HepG2 (cell line): ENCODE results near the gene MSMB. TPM values are rescaled to one million over a fixed set of nuclear protein-coding genes. Genes with fewer than 3 reads are reported as not detected.

Experiments
- AKAP8 ChIP-seq: sonication (generic); formaldehyde crosslinking; IDR thresholded peaks from 2 replicates; pipeline ENCODE4 v1.5.1; 2020; ENCODE audit warnings: mild to moderate bottlenecking, missing genetic modification reagents
- ATF7-NPFF ChIP-seq: sonication (generic); formaldehyde crosslinking; IDR thresholded peaks from 2 replicates; pipeline ENCODE4 v1.8.1; 2023; ENCODE audit warnings: mild to moderate bottlenecking, low read depth, missing genetic modification reagents, moderate library complexity
- CHD2 ChIP-seq: IDR thresholded peaks from 2 replicates; pipeline ENCODE4 v1.6.1; 2011; ENCODE audit warnings: low read depth, low read length, improper control_type of control experiment
- FIP1L1 ChIP-seq: fragments of 200-400 bp; formaldehyde crosslinking; IDR thresholded peaks from 2 replicates; pipeline ENCODE4 v1.6.1; 2018; ENCODE audit warnings: low read depth, mild to moderate bottlenecking, low read length, moderate library complexity, borderline replicate concordance; ENCODE audit not compliant: insufficient read depth
- HMG20A ChIP-seq: IDR thresholded peaks from 2 replicates; pipeline ENCODE4 v1.6.1; 2016; ENCODE audit warnings: borderline replicate concordance
- MAX ChIP-seq: IDR thresholded peaks from 2 replicates; pipeline ENCODE4 v1.6.1; 2012; ENCODE audit warnings: inconsistent platforms
- PCBP1 ChIP-seq: fragments of 200-400 bp; formaldehyde crosslinking; IDR thresholded peaks from 2 replicates; pipeline ENCODE4 v1.6.1; 2017; ENCODE audit warnings: mild to moderate bottlenecking, low read depth, low read length, borderline replicate concordance
- PTBP1 ChIP-seq: fragments of 200-400 bp; formaldehyde crosslinking; IDR thresholded peaks from 2 replicates; pipeline ENCODE4 v1.6.1; 2018; ENCODE audit warnings: low read length, low read depth; ENCODE audit not compliant: poor library complexity, severe bottlenecking
- SOX5 ChIP-seq: IDR thresholded peaks from 2 replicates; pipeline ENCODE4 v1.6.1; 2016; ENCODE audit warnings: borderline replicate concordance
- SP2 ChIP-seq: sonication (generic); formaldehyde crosslinking; IDR thresholded peaks from 2 replicates; pipeline ENCODE4 v1.5.1; 2020; ENCODE audit warnings: mild to moderate bottlenecking, missing genetic modification reagents
- TBX3 ChIP-seq: fragments of 450-650 bp; IDR thresholded peaks from 2 replicates; pipeline ENCODE4 v1.6.1; 2017; ENCODE audit warnings: antibody characterized with exemption, mild to moderate bottlenecking, inconsistent platforms, borderline replicate concordance
- XBP1 ChIP-seq: sonication (generic); formaldehyde crosslinking; IDR thresholded peaks from 2 replicates; pipeline ENCODE4 v1.5.0; 2020; ENCODE audit warnings: missing genetic modification reagents
- ZBTB33 ChIP-seq: sonication (generic); formaldehyde crosslinking; IDR thresholded peaks from 2 replicates; pipeline ENCODE4 v1.4.0; 2020; ENCODE audit warnings: missing genetic modification reagents
- ZBTB34 ChIP-seq: sonication (generic); formaldehyde crosslinking; IDR thresholded peaks from 2 replicates; pipeline ENCODE4 v1.8.0; 2022; ENCODE audit warnings: mild to moderate bottlenecking, missing genetic modification reagents
- ZBTB7B ChIP-seq: sonication (generic); formaldehyde crosslinking; IDR thresholded peaks from 2 replicates; pipeline ENCODE4 v1.4.0; 2020; ENCODE audit warnings: missing genetic modification reagents
- ZNF224 ChIP-seq: sonication (generic); formaldehyde crosslinking; IDR thresholded peaks from 2 replicates; pipeline ENCODE4 v1.5.0; 2020; ENCODE audit warnings: mild to moderate bottlenecking, missing genetic modification reagents
- ZNF282 ChIP-seq: fragments of 450-650 bp; IDR thresholded peaks from 2 replicates; pipeline ENCODE4 v1.6.1; 2018; ENCODE audit not compliant: partially characterized antibody
- ZNF3 ChIP-seq: IDR thresholded peaks from 2 replicates; pipeline ENCODE4 v1.7.0; 2017; ENCODE audit warnings: inconsistent platforms
- ZNF451 ChIP-seq: sonication (generic); formaldehyde crosslinking; IDR thresholded peaks from 2 replicates; pipeline ENCODE4 v1.5.0; 2020; ENCODE audit warnings: mild to moderate bottlenecking, missing genetic modification reagents
- ZNF777 ChIP-seq: sonication (generic); formaldehyde crosslinking; IDR thresholded peaks from 2 replicates; pipeline ENCODE4 v1.4.0; 2020; ENCODE audit warnings: missing genetic modification reagents
- ZNF788 ChIP-seq: sonication (generic); formaldehyde crosslinking; IDR thresholded peaks from 2 replicates; pipeline ENCODE4 v1.5.0; 2020; ENCODE audit warnings: mild to moderate bottlenecking, missing genetic modification reagents, borderline replicate concordance
- ZSCAN20 ChIP-seq: sonication (generic); formaldehyde crosslinking; IDR thresholded peaks from 2 replicates; pipeline ENCODE4 v1.4.0; 2020; ENCODE audit warnings: missing genetic modification reagents, mild to moderate bottlenecking, borderline replicate concordance
- polyA plus RNA-seq, 8 experiments: library from polyadenylated mRNA; depleted of rRNA in 3 of 8; stranded (reverse) in 7 of 8; unstranded in 1 of 8; fragments of >200 nt; fragmentation: Illumina TruSeq in 4 of 8; extraction: Trizol in 4 of 8; gene quantifications; 2 replicates each; pipeline versions ENCODE4 v1.2.1 to v1.2.3, GENCODE V29; 2011 to 2016; ENCODE audit warnings: low read depth in 4 of 8, missing spikeins in 1 of 8, mixed read lengths in 1 of 8; ENCODE audit not compliant: insufficient read depth in 1 of 8
- total RNA-seq, 5 experiments: library from RNA; depleted of rRNA; stranded (reverse); fragments of >200 nt; fragmentation: Illumina TruSeq; extraction: Trizol; gene quantifications; 2 replicates each; pipeline ENCODE4 v1.2.3, GENCODE V29; 2016; ENCODE audit warnings: low read depth in 1 of 5
- TF ChIP-seq, protein P1 (sequence below): IDR thresholded peaks from 2 replicates; pipeline ENCODE4 v1.6.1; 2016; ENCODE audit warnings: low read depth
- TF ChIP-seq, protein P2 (sequence below): sonication (generic); formaldehyde crosslinking; IDR thresholded peaks from 2 replicates; pipeline ENCODE4 v1.4.0; 2020; ENCODE audit warnings: missing genetic modification reagents

MSMB gene
- total and polyA plus RNA-seq, 2 of the 13 experiments (the other 11 are each of a cell fraction or from before 2014, with no cell fraction given), result 0.84 TPM; not detected in 1

DNA sequence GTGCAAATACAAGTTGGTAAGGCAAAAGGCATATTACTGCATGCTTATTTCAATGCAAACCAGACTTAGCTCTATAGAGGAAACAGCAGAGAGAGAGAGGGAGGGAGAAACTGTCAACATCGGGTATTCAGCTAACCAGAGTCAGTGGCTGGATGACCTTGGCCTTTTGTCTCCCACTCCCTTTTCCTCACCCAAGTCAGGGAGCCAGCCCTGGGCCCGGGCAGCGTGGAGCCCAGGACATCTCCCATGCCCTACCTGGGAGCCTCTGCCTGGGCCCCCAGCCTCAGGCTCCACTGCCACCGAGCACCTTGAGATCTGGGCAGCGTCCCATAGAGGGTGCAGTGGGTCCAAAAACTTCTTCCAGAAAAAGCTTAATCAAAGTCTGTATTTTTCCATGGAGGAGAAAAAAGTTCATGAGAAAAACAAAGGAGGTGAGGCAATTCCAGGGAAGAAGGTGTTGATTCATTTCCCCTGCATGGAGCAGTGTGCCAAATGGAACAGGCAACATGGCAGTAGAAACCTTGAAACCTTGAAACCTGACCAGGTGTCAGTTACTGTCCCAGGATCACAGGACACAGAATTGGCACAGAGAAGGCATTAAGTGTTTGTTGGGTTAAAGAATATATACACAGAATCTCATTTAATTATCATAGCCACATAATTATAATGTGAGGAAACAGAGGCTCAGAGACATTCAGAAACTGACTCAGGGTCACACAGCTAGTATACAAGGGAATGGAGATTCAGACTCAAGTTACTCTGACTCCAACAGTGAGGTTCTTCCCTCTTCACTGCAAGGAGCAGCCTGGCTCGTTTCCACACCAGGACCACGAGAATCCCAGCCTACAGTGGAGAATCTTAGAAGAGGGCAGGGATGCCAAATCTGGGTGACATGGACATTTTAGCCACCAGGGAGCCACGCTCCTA is 9.9 kb downstream of the MSMB start (continued):
- TF ChIP-seq XBP1 (CRISPR knock-in tag) (no peak), SP2 (CRISPR knock-in tag) (no peak), ZBTB33 (CRISPR knock-in tag) (no peak), ZNF451 (CRISPR knock-in tag) (peak; percentile 73; the same call in 1 of the 2 replicates), AKAP8 (CRISPR knock-in tag) (peak; percentile 19; the same call in 1 of the 2 replicates), ZNF788 (peak; percentile 65; the same call in 1 of the 2 replicates), ZBTB7B (peak; percentile 21; the same call in 1 of the 2 replicates), MAX (peak; percentile 61; the same call in 1 of the 2 replicates), ZBTB34 (CRISPR knock-in tag) (no peak), ZNF282 (no peak), HMG20A (peak; percentile 81; the same call in 1 of the 2 replicates), PCBP1 (no peak), PTBP1 (no peak), ATF7-NPFF (CRISPR knock-in tag) (peak; percentile 70; the same call in 1 of the 2 replicates), SOX5 (CRISPR knock-in tag) (peak; percentile 63), ZSCAN20 (CRISPR knock-in tag) (no peak), FIP1L1 (no peak), ZNF777 (no peak), ZNF224 (CRISPR knock-in tag) (no peak), TBX3 (peak; percentile 15; the same call in 1 of the 2 replicates), ZNF3 (CRISPR knock-in tag) (no peak), CHD2 (no peak)
- TF ChIP-seq, protein P1, sequence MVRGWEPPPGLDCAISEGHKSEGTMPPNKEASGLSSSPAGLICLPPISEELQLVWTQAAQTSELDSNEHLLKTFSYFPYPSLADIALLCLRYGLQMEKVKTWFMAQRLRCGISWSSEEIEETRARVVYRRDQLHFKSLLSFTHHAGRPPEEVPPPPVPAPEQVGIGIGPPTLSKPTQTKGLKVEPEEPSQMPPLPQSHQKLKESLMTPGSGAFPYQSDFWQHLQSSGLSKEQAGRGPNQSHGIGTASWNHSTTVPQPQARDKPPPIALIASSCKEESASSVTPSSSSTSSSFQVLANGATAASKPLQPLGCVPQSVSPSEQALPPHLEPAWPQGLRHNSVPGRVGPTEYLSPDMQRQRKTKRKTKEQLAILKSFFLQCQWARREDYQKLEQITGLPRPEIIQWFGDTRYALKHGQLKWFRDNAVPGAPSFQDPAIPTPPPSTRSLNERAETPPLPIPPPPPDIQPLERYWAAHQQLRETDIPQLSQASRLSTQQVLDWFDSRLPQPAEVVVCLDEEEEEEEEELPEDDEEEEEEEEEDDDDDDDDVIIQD (CRISPR knock-in tag), result peak; percentile 56; the same call in 1 of the 2 replicates
- TF ChIP-seq, protein P2, sequence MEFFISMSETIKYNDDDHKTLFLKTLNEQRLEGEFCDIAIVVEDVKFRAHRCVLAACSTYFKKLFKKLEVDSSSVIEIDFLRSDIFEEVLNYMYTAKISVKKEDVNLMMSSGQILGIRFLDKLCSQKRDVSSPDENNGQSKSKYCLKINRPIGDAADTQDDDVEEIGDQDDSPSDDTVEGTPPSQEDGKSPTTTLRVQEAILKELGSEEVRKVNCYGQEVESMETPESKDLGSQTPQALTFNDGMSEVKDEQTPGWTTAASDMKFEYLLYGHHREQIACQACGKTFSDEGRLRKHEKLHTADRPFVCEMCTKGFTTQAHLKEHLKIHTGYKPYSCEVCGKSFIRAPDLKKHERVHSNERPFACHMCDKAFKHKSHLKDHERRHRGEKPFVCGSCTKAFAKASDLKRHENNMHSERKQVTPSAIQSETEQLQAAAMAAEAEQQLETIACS (CRISPR knock-in tag), result no peak
